Measurements from ENCODE around the gene ANXA5. TPM values are rescaled to one million over a fixed set of nuclear protein-coding genes. Genes with fewer than 3 reads are reported as not detected.

Gene ANXA5
- total RNA-seq, 2 experiments from 2014 or later: 28.9 to 40.1 TPM

DNA sequence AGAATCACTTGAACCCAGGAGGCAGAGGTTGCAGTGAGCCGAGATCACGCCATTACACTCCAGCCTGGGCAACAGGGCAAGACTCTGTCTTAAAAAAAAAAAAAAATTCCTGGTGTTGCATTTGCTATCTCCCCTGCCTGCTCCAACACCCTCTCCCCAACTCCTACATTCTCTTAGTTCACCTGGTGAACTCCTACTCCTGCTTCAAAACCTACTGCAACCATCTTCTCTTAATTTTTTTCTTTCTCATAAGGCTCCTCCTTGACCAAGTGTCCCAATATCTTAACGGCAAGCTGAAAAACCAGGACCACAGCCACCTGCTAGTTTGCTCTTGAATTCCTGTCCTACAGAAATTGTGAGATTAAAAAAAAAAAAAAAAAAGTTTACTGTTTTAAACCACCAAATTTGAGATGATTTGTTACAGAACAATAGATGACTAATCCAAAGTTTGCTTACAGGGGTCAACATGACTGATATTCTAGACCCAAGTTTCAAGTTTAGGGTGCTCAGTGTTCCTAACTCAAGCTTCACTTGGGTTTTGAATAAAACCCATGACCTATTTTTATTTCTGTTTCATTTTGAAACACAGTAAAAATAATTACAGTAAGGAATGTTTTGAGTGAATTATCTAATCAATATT is 13.1 kb upstream of the ANXA5 start:
- Histone ChIP-seq H3K9me3 (ENCODE audit: low read length) (no peaks in the 10 kb centered on the region), H3K4me2 (ENCODE audit: low read length) (no peak overlapping the region), H3K4me3 (ENCODE audit: low read depth, low read length, poor library complexity, severe bottlenecking) (no peak overlapping the region), H2AFZ (ENCODE audit: low read length) (no peak overlapping the region), H3K9me2 (ENCODE audit: insufficient read depth, low read length) (no peaks in the 10 kb centered on the region), H3K36me3 (ENCODE audit: insufficient read depth, low read length) (no peaks in the 10 kb centered on the region), H3K4me1 (ENCODE audit: insufficient read depth, low read length, poor library complexity, severe bottlenecking) (no peaks in the 10 kb centered on the region), H3K79me2 (ENCODE audit: insufficient read depth, low read depth, low read length) (no peaks in the 10 kb centered on the region), H3K27ac (ENCODE audit: low read depth, low read length, poor library complexity, severe bottlenecking) (no peak overlapping the region), H4K20me1 (ENCODE audit: insufficient read depth, low read length) (no peaks in the 10 kb centered on the region)
- POLR2A ChIA-PET: interaction anchor here (0.7 kb wide), 1 partner anchor 168 kb away, joined by 3 read pairs; no protein-coding TSS in a partner anchor
- no peak for DNase-seq (ENCODE audit: low spot score)
- TF ChIP-seq, protein P1, sequence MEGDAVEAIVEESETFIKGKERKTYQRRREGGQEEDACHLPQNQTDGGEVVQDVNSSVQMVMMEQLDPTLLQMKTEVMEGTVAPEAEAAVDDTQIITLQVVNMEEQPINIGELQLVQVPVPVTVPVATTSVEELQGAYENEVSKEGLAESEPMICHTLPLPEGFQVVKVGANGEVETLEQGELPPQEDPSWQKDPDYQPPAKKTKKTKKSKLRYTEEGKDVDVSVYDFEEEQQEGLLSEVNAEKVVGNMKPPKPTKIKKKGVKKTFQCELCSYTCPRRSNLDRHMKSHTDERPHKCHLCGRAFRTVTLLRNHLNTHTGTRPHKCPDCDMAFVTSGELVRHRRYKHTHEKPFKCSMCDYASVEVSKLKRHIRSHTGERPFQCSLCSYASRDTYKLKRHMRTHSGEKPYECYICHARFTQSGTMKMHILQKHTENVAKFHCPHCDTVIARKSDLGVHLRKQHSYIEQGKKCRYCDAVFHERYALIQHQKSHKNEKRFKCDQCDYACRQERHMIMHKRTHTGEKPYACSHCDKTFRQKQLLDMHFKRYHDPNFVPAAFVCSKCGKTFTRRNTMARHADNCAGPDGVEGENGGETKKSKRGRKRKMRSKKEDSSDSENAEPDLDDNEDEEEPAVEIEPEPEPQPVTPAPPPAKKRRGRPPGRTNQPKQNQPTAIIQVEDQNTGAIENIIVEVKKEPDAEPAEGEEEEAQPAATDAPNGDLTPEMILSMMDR (conservative IDR thresholded peaks at IDR 0.05; ENCODE audit: low read length): no peak
- TF ChIP-seq EZH2phosphoT487 (IDR thresholded peaks at IDR 0.05; ENCODE audit: borderline replicate concordance, low read depth, low read length): no peak
- BruUV-seq (replicated peaks): no TSS peak
- CTCF ChIA-PET (ENCODE audit: unreplicated experiment): no interaction called here
- intact Hi-C loops (cut with micrococcal nuclease; ENCODE audit: unreplicated experiment): no loop called here

- no TSS peak for BruUV-seq (replicated peaks)
- ChIA-PET POLR2A (interaction anchor here (0.7 to 1.0 kb wide), 2 partner anchors 14 to 231 kb away, joined by 3 read pairs; no protein-coding TSS in a partner anchor), CTCF (ENCODE audit: unreplicated experiment) (no interaction called here)
- no peaks in the 10 kb centered on the region for H3K36me3 ChIP-seq (ENCODE audit: insufficient read depth, low read length)
- no peaks in the 10 kb centered on the region for H3K79me2 ChIP-seq (ENCODE audit: insufficient read depth, low read depth, low read length)
- H3K4me2 ChIP-seq (ENCODE audit: low read length): no peak overlapping the region
- no peaks in the 10 kb centered on the region for H3K4me1 ChIP-seq (ENCODE audit: insufficient read depth, low read length, poor library complexity, severe bottlenecking)
- TF ChIP-seq EZH2phosphoT487 (IDR thresholded peaks at IDR 0.05; ENCODE audit: borderline replicate concordance, low read depth, low read length): no peak
- TF ChIP-seq, protein P1 (conservative IDR thresholded peaks at IDR 0.05; ENCODE audit: low read length): no peak
- no peaks in the 10 kb centered on the region for H4K20me1 ChIP-seq (ENCODE audit: insufficient read depth, low read length)
- H3K9me2 ChIP-seq (ENCODE audit: insufficient read depth, low read length): no peaks in the 10 kb centered on the region
- no peak for DNase-seq (ENCODE audit: low spot score)
- no peak overlapping the region for H2AFZ ChIP-seq (ENCODE audit: low read length)
- H3K9me3 ChIP-seq (ENCODE audit: low read length): no peaks in the 10 kb centered on the region
- no peak overlapping the region for H3K27ac ChIP-seq (ENCODE audit: low read depth, low read length, poor library complexity, severe bottlenecking)
- H3K4me3 ChIP-seq (ENCODE audit: low read depth, low read length, poor library complexity, severe bottlenecking): no peak overlapping the region
- intact Hi-C loops (cut with micrococcal nuclease; ENCODE audit: unreplicated experiment): no loop called here
These were observed 10.6 kb upstream of the ANXA5 start for GRCh38 chr4:121707344-121707743.

- CTCF ChIA-PET (ENCODE audit: unreplicated experiment): no interaction called here
- intact Hi-C loops (cut with micrococcal nuclease; ENCODE audit: unreplicated experiment): no loop called here
- H3K4me2 ChIP-seq (ENCODE audit: low read length): no peak overlapping the region
These were observed 9.8 kb upstream of the ANXA5 start for GRCh38 chr4:121706595-121707021.

More at GRCh38 chr4:121706595-121707021, 9.8 kb upstream of the ANXA5 start:
- no peaks in the 10 kb centered on the region for H3K9me2 ChIP-seq (ENCODE audit: insufficient read depth, low read length)
- H3K4me3 ChIP-seq (ENCODE audit: low read depth, low read length, poor library complexity, severe bottlenecking): no peak overlapping the region
- BruUV-seq (replicated peaks): no TSS peak
- no peaks in the 10 kb centered on the region for H3K4me1 ChIP-seq (ENCODE audit: insufficient read depth, low read length, poor library complexity, severe bottlenecking)
- H3K79me2 ChIP-seq (ENCODE audit: insufficient read depth, low read depth, low read length): no peaks in the 10 kb centered on the region
- POLR2A ChIA-PET: no interaction called here
- no peaks in the 10 kb centered on the region for H4K20me1 ChIP-seq (ENCODE audit: insufficient read depth, low read length)
- no peaks in the 10 kb centered on the region for H3K36me3 ChIP-seq (ENCODE audit: insufficient read depth, low read length)
- DNase-seq (ENCODE audit: low spot score): no peak
- H3K27ac ChIP-seq (ENCODE audit: low read depth, low read length, poor library complexity, severe bottlenecking): no peak overlapping the region
- H3K9me3 ChIP-seq (ENCODE audit: low read length): no peaks in the 10 kb centered on the region
- H2AFZ ChIP-seq (ENCODE audit: low read length): no peak overlapping the region
- TF ChIP-seq, protein P1 (conservative IDR thresholded peaks at IDR 0.05; ENCODE audit: low read length): no peak
- TF ChIP-seq EZH2phosphoT487 (IDR thresholded peaks at IDR 0.05; ENCODE audit: borderline replicate concordance, low read depth, low read length): no peak

Measured in OCI-LY7 (cell line).